Germinal center (tissue), 1 donor: ENCODE data around the gene NPR1.
A peak's percentile ranks its signal among the peaks of the same experiment; 100 is the strongest.

ENCODE experiments used
- DNase-seq: peaks from one replicate; pipeline ENCODE4 v3.0.0; 2012; ENCODE audit warnings: mixed read lengths, low spot score

Gene NPR1

GRCh38 chr1:153727463-153728304 lies 49.2 kb downstream of the NPR1 start, which contains the start of gene INTS3:
INTS3 (plus strand) TSS chr1:153728050; CDS start chr1:153728635, 585 bp downstream.
- peak; percentile 100 for DNase-seq

- DNase-seq = peak; percentile 40
These were observed 50.0 kb downstream of the NPR1 start for GRCh38 chr1:153728305-153729066.

DNA sequence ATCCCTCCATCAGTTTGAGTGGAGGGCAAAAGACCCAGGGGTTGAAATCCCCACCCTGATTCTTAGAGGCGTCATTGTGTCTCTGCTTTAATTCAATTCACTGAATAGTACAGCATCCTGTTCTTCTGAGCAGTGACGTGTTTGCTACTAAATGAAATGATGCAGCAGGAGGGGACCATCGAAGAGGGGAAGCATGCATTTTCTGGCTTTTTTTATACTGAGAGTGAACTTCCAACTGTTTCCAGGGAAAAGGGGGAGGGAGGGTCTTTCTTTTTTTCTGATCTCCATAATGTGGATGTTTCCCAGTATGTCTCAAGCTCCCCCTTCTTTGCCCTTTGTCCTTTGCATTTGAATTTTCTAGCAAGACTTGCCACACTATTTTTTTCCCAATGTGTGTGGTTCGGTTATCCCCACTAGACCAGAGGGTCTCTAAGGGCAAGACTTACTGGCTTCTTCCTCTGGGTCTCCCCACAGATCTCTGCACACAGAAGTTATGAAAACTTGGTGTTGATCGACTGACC lies 52.0 kb downstream of the NPR1 start:
- no peak for DNase-seq

DNA sequence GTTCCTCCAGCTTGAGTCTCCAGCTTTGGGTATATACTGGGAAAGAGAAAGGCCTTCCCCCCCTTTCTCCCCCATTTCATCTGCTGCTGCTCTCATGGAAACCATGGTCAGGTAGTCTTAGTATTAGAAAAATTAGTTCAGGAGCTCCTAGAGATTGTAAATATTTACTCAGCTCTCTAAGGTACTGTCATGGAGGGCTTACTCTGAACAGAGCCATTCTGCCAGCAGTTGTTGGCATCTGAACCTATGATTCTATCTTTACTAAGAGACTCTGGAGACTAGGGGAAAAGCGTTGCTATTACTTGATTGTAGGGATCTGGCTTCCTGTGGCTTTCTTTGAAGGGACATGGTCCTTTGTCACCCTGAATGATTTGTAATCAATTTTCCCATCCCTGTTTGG lies 55.5 kb downstream of the NPR1 start:
- DNase-seq = no peak

- no peak for DNase-seq
These were observed 56.1 kb downstream of the NPR1 start for GRCh38 chr1:153734396-153735089.

DNA sequence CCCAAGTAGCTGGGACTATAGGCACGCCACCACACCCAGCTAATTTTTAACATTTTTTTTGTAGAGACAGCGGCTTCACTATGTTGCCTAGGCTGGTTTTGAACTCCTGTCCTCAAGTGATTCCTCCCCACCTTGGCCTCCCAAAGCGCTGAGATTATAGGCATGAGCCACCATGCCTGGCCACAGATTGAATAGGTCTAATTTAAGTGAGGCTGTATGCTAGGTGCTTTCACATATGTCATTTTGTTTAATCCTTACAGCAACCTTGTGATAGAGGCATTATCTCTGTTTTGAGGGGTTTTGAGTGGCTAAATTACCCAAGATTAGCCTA lies 56.6 kb downstream of the NPR1 start:
- DNase-seq = no peak

DNA sequence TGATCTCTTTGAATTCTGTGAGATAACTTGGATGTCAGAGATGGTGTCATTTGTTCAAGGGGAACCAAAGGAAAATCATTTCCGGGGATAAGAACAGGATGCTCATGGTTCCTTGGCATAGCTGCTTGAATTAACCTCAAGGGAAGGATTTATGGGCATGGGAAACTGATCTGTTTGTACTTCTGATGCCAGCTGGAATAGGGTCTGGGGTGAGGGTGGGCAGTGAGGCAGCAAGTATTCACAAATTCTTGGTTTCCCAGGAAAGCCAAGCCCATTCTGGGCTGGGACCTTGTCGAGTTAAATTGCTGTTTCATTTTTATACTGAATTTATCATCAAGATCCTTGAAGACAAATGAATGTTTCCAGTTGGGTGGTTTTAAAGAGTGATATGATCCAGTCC lies 63.5 kb downstream of the NPR1 start:
- DNase-seq = no peak

- peak; percentile 45 for DNase-seq
These were observed 64.1 kb downstream of the NPR1 start for GRCh38 chr1:153742411-153743142.
